ENCODE data around the gene C6orf58. TPM values are rescaled to one million over a fixed set of nuclear protein-coding genes. Genes with fewer than 3 reads are reported as not detected.

C6orf58 gene
- total RNA-seq, 4 donors from 2014 or later = not detected

GRCh38 chr6:127554435-127555006 lies 22.5 kb upstream of the C6orf58 start:
- H3K9me3 ChIP-seq = no peaks in the 10 kb centered on the region
- H3K4me1 ChIP-seq = no peaks in the 10 kb centered on the region
- H3K27ac ChIP-seq = no peak overlapping the region
- DNase-seq (no peak), ATAC-seq (peak in 1 of 2 donors; percentile 39)
- H3K36me3 ChIP-seq = no peaks in the 10 kb centered on the region
- no peak for TF ChIP-seq CTCF (IDR thresholded peaks at IDR 0.05 in 4 of 5, conservative IDR thresholded peaks at IDR 0.05 in 1 of 5)
- TF ChIP-seq POLR2A (IDR thresholded peaks at IDR 0.05) = no peak
- in situ Hi-C loops (cut with MboI; ENCODE audit: low sequenced_read_pairs in 4 of 4) (no loop called here), intact Hi-C loops (cut with DNase I; ENCODE audit: low total_unique reads) (no loop called here)
- no peaks in the 10 kb centered on the region for H3K27me3 ChIP-seq
- no peak overlapping the region for H3K4me3 ChIP-seq

- no peak overlapping the region for H3K27ac ChIP-seq
- H3K27me3 ChIP-seq = no peaks in the 10 kb centered on the region
- no peaks in the 10 kb centered on the region for H3K4me1 ChIP-seq
- no peak for DNase-seq
- no peaks in the 10 kb centered on the region for H3K9me3 ChIP-seq
- H3K36me3 ChIP-seq = no peaks in the 10 kb centered on the region
- ATAC-seq = no peak
- in situ Hi-C loops (cut with MboI; ENCODE audit: low sequenced_read_pairs in 4 of 4) = no loop called here
- no peak overlapping the region for H3K4me3 ChIP-seq
- no peak for TF ChIP-seq CTCF (IDR thresholded peaks at IDR 0.05 in 4 of 5, conservative IDR thresholded peaks at IDR 0.05 in 1 of 5)
- no peak for TF ChIP-seq POLR2A (IDR thresholded peaks at IDR 0.05)
- intact Hi-C loops (cut with DNase I; ENCODE audit: low total_unique reads) = no loop called here
These were observed 15.3 kb upstream of the C6orf58 start for GRCh38 chr6:127561660-127562059.

GRCh38 chr6:127564761-127565160 lies 12.2 kb upstream of the C6orf58 start:
- intact Hi-C loops (cut with DNase I; ENCODE audit: low total_unique reads) = no loop called here
- H3K9me3 ChIP-seq = no peaks in the 10 kb centered on the region
- no peak overlapping the region for H3K27ac ChIP-seq
- H3K4me3 ChIP-seq = no peak overlapping the region
- no peak for DNase-seq
- no peaks in the 10 kb centered on the region for H3K27me3 ChIP-seq
- ATAC-seq = no peak
- H3K4me1 ChIP-seq = no peaks in the 10 kb centered on the region
- no peak for TF ChIP-seq CTCF (IDR thresholded peaks at IDR 0.05 in 4 of 5, conservative IDR thresholded peaks at IDR 0.05 in 1 of 5)
- no peak for TF ChIP-seq POLR2A (IDR thresholded peaks at IDR 0.05)
- in situ Hi-C loops (cut with MboI; ENCODE audit: low sequenced_read_pairs in 4 of 4) = no loop called here
- no peaks in the 10 kb centered on the region for H3K36me3 ChIP-seq

- in situ Hi-C loops (cut with MboI; ENCODE audit: low sequenced_read_pairs in 4 of 4) = no loop called here
- Histone ChIP-seq H3K4me1 (no peaks in the 10 kb centered on the region), H3K27me3 (no peaks in the 10 kb centered on the region), H3K9me3 (no peaks in the 10 kb centered on the region), H3K27ac (no peak overlapping the region), H3K36me3 (no peaks in the 10 kb centered on the region), H3K4me3 (no peak overlapping the region)
- TF ChIP-seq POLR2A (IDR thresholded peaks at IDR 0.05) = no peak
- no peak for TF ChIP-seq CTCF (IDR thresholded peaks at IDR 0.05 in 4 of 5, conservative IDR thresholded peaks at IDR 0.05 in 1 of 5)
- DNase-seq (no peak), ATAC-seq (no peak)
- intact Hi-C loops (cut with DNase I; ENCODE audit: low total_unique reads) = no loop called here
These were observed 10.9 kb upstream of the C6orf58 start for GRCh38 chr6:127566119-127566518.

GRCh38 chr6:127566651-127567050 lies 10.3 kb upstream of the C6orf58 start:
- intact Hi-C loops (cut with DNase I; ENCODE audit: low total_unique reads) (no loop called here), in situ Hi-C loops (cut with MboI; ENCODE audit: low sequenced_read_pairs in 4 of 4) (no loop called here)
- no peak overlapping the region for H3K27ac ChIP-seq
- ATAC-seq (no peak), DNase-seq (no peak)
- no peak for TF ChIP-seq CTCF (IDR thresholded peaks at IDR 0.05 in 4 of 5, conservative IDR thresholded peaks at IDR 0.05 in 1 of 5)
- no peaks in the 10 kb centered on the region for H3K27me3 ChIP-seq
- no peaks in the 10 kb centered on the region for H3K4me1 ChIP-seq
- no peaks in the 10 kb centered on the region for H3K9me3 ChIP-seq
- H3K4me3 ChIP-seq = no peak overlapping the region
- H3K36me3 ChIP-seq = no peaks in the 10 kb centered on the region
